ENCODE measurements around the gene PRR19.
"Not testable (repeated sequence)": the region's sequence is repeated elsewhere in the genome, so short reads cannot be mapped to it uniquely, and the experiment has no call there.

PRR19 gene

DNA sequence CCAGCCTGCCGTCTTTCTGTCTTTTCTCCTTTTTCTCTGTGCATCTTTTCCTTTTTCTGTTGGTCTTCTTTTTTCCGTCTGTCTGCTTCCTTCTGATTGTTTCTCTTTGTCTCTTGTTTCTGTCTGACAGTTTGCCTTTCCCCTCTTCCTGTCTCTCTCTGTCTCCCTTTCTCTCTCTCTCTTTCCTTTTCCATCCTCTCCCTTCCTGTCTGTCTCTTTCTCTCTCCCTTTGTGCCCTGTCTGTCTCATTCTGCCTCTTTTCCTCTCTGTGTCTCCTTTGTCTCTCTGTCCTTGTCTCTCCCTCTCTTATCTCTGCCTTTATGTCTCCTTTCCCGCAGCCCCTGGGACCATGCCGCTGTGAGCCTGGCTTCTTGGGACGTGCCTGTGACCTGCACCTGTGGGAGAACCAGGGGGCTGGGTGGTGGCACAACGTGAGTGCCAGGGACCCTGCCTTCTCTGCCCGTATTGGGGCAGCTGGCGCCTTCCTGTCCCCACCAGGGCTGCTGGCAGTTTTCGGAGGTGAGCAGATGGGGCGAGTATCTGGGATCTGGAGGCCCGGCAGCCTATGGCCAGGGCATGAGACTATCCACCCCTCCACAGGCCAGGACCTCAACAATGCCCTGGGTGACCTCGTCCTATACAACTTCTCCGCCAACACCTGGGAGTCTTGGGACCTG is 32.9 kb downstream of the PRR19 start:
- H3K27me3 ChIP-seq (replicated peaks; ENCODE audit: control insufficient read depth, insufficient read depth, low read length), result no peaks in the 10 kb centered on the region
- H3K36me3 ChIP-seq (ENCODE audit: control insufficient read depth, insufficient read depth, low read length, severe bottlenecking), result peaks cover 17% of the 10 kb centered on the region
- no peak for DNase-seq (ENCODE audit: low read depth)
- H3K9me3 ChIP-seq (ENCODE audit: control insufficient read depth, low read length), result no peaks in the 10 kb centered on the region
- no peak overlapping the region for H3K4me3 ChIP-seq (ENCODE audit: low read length)
- H3K9ac ChIP-seq (ENCODE audit: low read length), result no peak overlapping the region
- H3K4me1 ChIP-seq (ENCODE audit: control insufficient read depth, insufficient read depth, low read length), result peaks cover 12% of the 10 kb centered on the region

DNA sequence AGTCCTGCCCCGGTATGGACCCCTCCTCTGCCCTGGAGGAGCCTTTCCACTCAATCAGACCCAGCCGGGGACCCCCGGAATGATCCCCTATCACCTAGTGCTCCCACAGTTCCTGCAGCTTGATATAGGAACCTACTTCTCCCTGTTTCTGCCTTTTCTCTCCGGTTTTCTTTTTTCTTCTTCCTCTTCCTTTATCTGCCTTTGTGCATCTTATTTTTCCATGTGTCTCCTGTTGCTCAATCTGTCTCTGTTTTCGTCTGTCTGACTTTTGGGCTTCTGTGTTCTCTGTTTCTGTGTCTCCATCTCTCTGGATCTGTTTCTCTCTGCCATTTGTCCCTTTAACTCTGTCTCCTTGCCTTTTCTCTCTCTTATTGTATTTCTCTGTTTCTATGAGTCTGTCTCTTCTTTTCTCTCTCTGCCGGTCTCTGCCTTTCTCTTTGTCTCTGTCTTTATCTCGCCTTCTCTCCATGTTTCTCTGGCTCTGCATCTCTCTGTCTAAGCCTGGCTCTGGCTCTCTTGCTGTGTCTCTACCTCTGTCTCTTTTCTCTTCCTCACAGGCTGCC is 33.5 kb downstream of the PRR19 start:
- Histone ChIP-seq H3K4me1 (ENCODE audit: control insufficient read depth, insufficient read depth, low read length) (peaks cover 6% of the 10 kb centered on the region), H3K4me3 (ENCODE audit: low read length) (no peak overlapping the region), H3K36me3 (ENCODE audit: control insufficient read depth, insufficient read depth, low read length, severe bottlenecking) (peaks cover 17% of the 10 kb centered on the region), H3K9ac (ENCODE audit: low read length) (no peak overlapping the region), H3K9me3 (ENCODE audit: control insufficient read depth, low read length) (no peaks in the 10 kb centered on the region), H3K27me3 (replicated peaks; ENCODE audit: control insufficient read depth, insufficient read depth, low read length) (no peaks in the 10 kb centered on the region)
- DNase-seq (ENCODE audit: low read depth), result no peak

DNA sequence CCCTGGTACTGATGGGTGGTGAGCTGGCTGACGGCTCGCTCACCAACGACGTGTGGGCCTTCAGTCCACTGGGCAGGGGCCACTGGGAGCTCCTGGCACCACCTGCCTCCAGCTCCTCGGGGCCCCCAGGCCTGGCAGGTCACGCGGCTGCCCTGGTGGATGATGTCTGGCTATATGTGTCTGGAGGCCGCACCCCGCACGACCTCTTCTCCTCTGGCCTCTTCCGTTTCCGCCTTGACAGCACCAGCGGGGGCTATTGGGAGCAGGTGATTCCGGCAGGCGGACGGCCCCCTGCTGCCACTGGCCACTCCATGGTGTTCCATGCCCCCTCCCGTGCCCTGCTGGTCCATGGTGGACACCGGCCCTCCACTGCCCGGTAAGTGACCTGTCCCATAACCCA is 34.0 kb downstream of the PRR19 start:
- no peak for DNase-seq (ENCODE audit: low read depth)
- Histone ChIP-seq H3K27me3 (replicated peaks; ENCODE audit: control insufficient read depth, insufficient read depth, low read length) (no peaks in the 10 kb centered on the region), H3K4me1 (ENCODE audit: control insufficient read depth, insufficient read depth, low read length) (peaks cover under 1% of the 10 kb centered on the region), H3K4me3 (ENCODE audit: low read length) (no peak overlapping the region), H3K9ac (ENCODE audit: low read length) (no peak overlapping the region), H3K9me3 (ENCODE audit: control insufficient read depth, low read length) (no peaks in the 10 kb centered on the region), H3K36me3 (ENCODE audit: control insufficient read depth, insufficient read depth, low read length, severe bottlenecking) (peaks cover 17% of the 10 kb centered on the region)

DNA sequence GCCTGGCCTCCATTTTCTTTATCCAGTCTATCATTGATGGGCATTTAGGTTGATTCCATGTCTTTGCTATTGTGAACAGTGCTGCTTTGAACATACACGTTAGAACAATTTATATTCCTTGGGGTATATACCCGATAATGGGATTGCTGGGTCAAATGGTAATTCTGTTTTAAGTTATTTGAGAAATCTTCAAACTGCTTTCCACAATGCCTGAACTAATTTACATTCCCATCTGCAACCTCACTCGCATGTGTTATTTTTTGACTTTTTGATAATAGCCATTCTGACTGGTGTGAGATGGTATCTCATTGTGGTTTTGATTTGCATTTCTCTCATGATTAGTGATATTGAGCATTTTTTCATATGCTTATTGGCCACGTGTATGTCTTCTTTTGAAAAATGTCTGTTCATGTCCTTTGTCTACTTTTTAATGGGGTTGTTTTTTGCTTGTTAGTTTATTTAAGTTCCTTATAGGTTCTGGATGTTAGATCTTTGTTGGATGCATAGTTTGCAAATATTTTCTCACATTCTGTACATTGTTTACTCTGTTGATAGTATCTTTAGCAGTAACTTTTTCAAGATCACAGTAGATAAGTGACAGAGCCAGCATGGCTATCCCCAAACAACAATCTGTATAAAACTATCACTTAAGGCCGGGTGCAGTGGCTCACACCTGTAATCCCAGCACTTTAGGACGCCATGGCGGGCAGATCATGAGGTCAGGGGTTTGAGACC is 37.4 kb downstream of the PRR19 start:
- H3K27me3 ChIP-seq (replicated peaks; ENCODE audit: control insufficient read depth, insufficient read depth, low read length); H3K9me3 ChIP-seq (ENCODE audit: control insufficient read depth, low read length); H3K9ac ChIP-seq (ENCODE audit: low read length); H3K4me3 ChIP-seq (ENCODE audit: low read length); DNase-seq (ENCODE audit: low read depth); H3K4me1 ChIP-seq (ENCODE audit: control insufficient read depth, insufficient read depth, low read length): not testable (repeated sequence)
- peaks cover 21% of the 10 kb centered on the region for H3K36me3 ChIP-seq (ENCODE audit: control insufficient read depth, insufficient read depth, low read length, severe bottlenecking)

DNA sequence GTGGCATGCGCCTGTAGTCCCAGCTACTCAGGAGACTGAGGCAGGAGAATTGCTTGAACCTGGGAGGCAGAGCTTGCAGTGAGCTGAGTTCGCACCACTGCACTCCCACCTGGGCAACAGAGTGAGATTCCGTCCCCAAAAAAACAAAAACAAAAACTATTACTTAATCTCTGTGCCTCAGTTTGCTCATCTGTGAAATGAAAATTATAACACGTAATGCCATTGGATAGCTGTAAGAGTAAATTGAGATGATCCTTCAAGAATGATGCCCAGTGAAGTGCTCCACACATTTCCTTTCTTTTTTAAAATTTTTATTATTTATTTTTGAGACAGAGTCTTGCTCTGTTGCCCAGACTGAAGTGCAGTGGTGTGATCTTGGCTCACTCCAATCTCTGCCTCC is 38.0 kb downstream of the PRR19 start:
- H3K36me3 ChIP-seq (ENCODE audit: control insufficient read depth, insufficient read depth, low read length, severe bottlenecking), result peaks cover 21% of the 10 kb centered on the region
- not testable (repeated sequence) for H3K4me3 ChIP-seq (ENCODE audit: low read length); H3K27me3 ChIP-seq (replicated peaks; ENCODE audit: control insufficient read depth, insufficient read depth, low read length); DNase-seq (ENCODE audit: low read depth); H3K9ac ChIP-seq (ENCODE audit: low read length); H3K9me3 ChIP-seq (ENCODE audit: control insufficient read depth, low read length); H3K4me1 ChIP-seq (ENCODE audit: control insufficient read depth, insufficient read depth, low read length)

DNA sequence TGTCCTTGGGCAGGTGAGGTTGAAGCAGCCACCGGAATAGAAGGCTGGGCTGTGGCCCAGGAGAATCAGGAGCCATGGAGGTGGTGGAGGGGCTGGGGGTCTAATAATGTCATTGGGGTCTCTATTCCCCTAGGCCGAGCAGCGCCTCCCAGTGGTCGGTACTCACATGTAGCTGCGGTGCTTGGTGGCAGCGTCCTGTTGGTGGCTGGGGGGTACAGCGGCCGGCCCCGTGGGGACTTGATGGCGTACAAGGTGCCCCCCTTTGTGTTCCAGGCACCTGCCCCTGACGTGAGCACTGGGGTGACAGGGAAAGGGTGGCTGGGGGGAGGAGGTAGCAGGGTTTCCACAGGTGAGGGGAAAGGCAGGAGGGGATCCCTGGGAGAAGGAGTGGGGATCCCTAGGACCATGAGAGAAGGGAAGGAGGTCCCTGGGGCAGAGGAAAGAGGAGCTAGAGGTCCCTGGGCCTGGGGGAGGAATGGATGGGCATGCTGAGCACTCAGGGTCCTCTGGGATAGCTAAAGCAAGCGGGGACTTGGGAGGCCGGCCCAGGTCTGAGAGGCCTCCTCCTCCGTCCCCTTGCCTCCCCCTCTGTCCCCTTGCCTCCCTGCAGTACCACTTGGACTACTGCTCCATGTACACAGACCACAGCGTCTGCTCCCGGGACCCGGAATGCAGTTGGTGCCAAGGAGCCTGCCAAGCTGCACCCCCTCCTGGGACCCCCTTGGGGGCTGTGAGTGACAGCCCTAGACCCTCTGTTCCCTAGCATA is 41.6 kb downstream of the PRR19 start:
- no peaks in the 10 kb centered on the region for H3K27me3 ChIP-seq (replicated peaks; ENCODE audit: control insufficient read depth, insufficient read depth, low read length)
- H3K4me3 ChIP-seq (ENCODE audit: low read length), result no peak overlapping the region
- no peak for DNase-seq (ENCODE audit: low read depth)
- H3K9ac ChIP-seq (ENCODE audit: low read length), result no peak overlapping the region
- peaks cover 36% of the 10 kb centered on the region for H3K4me1 ChIP-seq (ENCODE audit: control insufficient read depth, insufficient read depth, low read length)
- no peaks in the 10 kb centered on the region for H3K9me3 ChIP-seq (ENCODE audit: control insufficient read depth, low read length)
- peaks cover 4% of the 10 kb centered on the region for H3K36me3 ChIP-seq (ENCODE audit: control insufficient read depth, insufficient read depth, low read length, severe bottlenecking)

DNA sequence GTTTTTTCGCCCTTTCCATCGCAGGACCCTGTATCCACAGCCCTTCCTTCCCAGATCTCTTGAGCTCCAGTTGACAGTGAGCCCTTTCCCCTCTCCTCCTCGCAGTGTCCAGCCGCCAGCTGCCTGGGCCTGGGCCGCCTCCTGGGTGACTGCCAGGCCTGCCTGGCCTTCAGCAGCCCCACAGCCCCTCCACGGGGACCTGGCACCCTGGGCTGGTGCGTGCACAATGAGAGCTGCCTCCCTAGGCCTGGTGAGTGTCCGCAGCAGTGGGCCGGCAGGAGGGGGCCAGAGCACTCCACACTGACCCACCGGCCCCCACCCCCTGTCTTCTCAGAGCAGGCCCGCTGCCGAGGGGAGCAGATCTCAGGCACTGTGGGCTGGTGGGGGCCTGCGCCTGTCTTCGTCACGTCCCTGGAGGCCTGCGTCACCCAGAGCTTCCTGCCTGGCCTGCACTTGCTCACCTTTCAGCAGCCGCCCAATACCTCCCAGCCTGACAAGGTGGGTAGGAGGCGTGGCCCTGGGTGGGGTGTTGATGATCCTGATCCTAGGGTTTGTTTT is 42.5 kb downstream of the PRR19 start:
- peaks cover 4% of the 10 kb centered on the region for H3K36me3 ChIP-seq (ENCODE audit: control insufficient read depth, insufficient read depth, low read length, severe bottlenecking)
- no peak for DNase-seq (ENCODE audit: low read depth)
- peak overlapping the region; percentile 43 for H3K9ac ChIP-seq (ENCODE audit: low read length)
- no peak overlapping the region for H3K4me3 ChIP-seq (ENCODE audit: low read length)
- no peaks in the 10 kb centered on the region for H3K9me3 ChIP-seq (ENCODE audit: control insufficient read depth, low read length)
- peaks cover 36% of the 10 kb centered on the region for H3K4me1 ChIP-seq (ENCODE audit: control insufficient read depth, insufficient read depth, low read length)
- no peaks in the 10 kb centered on the region for H3K27me3 ChIP-seq (replicated peaks; ENCODE audit: control insufficient read depth, insufficient read depth, low read length)

DNA sequence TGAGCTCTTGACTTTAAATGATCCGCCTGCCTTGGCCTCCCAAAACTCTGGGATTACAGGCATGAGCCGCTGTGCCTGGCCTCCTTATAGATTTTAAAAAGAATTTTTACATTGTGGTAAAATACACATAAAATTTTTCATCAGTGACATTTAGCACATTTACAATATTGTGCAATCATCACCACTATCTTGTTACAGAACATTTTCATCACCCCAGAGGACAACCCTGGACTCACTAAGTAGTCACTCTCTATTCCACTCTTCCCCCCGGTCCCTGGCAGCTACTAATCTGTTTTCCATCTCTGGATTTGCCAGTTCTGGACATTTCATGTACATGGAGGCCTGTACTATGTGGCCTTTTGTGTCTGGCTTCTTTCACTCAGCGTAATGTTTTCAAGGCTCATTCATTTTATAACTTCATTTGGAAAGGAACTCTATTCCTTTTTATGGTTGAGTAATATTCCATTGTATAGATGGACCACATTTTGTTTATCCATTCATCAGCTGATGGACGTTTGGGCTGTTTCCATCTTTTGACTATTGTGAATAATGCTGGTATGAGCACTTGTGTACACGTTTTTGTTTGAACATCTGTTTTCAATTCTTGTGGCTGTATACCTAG is 43.4 kb downstream of the PRR19 start:
- Histone ChIP-seq H3K36me3 (ENCODE audit: control insufficient read depth, insufficient read depth, low read length, severe bottlenecking) (peaks cover 4% of the 10 kb centered on the region), H3K4me1 (ENCODE audit: control insufficient read depth, insufficient read depth, low read length) (peaks cover 36% of the 10 kb centered on the region), H3K27me3 (replicated peaks; ENCODE audit: control insufficient read depth, insufficient read depth, low read length) (no peaks in the 10 kb centered on the region), H3K9me3 (ENCODE audit: control insufficient read depth, low read length) (no peaks in the 10 kb centered on the region), H3K4me3 (ENCODE audit: low read length) (no peak overlapping the region), H3K9ac (ENCODE audit: low read length) (peak overlapping the region; percentile 43)
- peak; percentile 86 for DNase-seq (ENCODE audit: low read depth)

DNA sequence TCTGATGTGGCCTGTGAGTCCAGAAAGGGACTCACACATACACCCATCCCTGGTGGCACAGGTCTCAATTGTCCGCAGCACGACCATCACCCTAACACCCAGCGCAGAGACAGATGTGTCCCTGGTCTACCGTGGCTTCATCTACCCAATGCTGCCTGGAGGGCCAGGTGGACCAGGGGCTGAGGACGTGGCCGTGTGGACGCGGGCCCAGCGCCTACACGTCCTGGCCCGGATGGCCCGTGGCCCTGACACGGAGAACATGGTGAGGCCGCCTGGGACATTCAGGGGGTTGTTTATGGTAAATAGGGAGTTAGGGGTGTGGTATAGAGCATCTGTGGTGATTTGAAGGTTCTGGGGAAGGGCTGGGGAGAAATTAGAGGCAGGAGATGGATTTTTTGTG is 46.3 kb downstream of the PRR19 start:
- Histone ChIP-seq H3K9ac (ENCODE audit: low read length) (no peak overlapping the region), H3K36me3 (ENCODE audit: control insufficient read depth, insufficient read depth, low read length, severe bottlenecking) (no peaks in the 10 kb centered on the region), H3K27me3 (replicated peaks; ENCODE audit: control insufficient read depth, insufficient read depth, low read length) (no peaks in the 10 kb centered on the region), H3K9me3 (ENCODE audit: control insufficient read depth, low read length) (no peaks in the 10 kb centered on the region), H3K4me3 (ENCODE audit: low read length) (no peak overlapping the region), H3K4me1 (ENCODE audit: control insufficient read depth, insufficient read depth, low read length) (peaks cover 36% of the 10 kb centered on the region)
- DNase-seq (ENCODE audit: low read depth), result no peak

DNA sequence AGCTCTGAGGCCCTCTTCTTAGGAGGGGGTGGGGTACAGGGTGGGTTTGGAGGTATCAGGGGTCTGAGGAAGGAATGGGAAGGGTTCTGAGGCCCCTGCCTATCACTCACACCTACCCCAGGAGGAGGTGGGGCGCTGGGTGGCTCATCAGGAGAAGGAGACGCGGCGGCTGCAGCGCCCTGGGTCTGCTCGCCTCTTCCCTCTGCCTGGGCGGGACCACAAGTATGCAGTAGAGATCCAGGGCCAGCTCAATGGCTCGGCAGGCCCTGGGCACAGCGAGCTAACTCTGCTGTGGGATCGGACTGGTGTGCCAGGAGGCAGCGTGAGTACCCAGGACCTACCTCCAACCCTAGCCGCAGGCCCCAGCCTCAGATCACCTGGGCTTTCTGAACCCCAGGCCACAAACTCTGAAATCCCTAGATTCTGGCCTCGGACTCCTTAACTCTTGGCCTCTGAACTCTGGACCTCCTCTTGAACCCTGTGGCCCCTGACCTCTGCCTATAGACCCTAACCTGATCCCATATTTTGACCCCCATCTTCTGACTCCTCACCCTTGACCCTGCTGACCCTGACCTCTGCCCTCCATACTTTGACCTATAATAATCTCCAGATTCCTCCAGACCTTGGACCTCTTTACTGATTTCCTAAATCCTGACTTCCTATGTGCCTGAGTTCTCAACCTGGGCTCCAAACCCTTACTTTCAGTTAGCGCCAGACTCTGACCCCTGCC is 47.6 kb downstream of the PRR19 start:
- H3K4me3 ChIP-seq (ENCODE audit: low read length), result no peak overlapping the region
- H3K27me3 ChIP-seq (replicated peaks; ENCODE audit: control insufficient read depth, insufficient read depth, low read length), result no peaks in the 10 kb centered on the region
- peaks cover 11% of the 10 kb centered on the region for H3K36me3 ChIP-seq (ENCODE audit: control insufficient read depth, insufficient read depth, low read length, severe bottlenecking)
- H3K9me3 ChIP-seq (ENCODE audit: control insufficient read depth, low read length), result no peaks in the 10 kb centered on the region
- peaks cover 31% of the 10 kb centered on the region for H3K4me1 ChIP-seq (ENCODE audit: control insufficient read depth, insufficient read depth, low read length)
- H3K9ac ChIP-seq (ENCODE audit: low read length), result no peak overlapping the region
- DNase-seq (ENCODE audit: low read depth), result no peak
